Gastroesophageal sphincter (tissue), 3 donors: Measurements from ENCODE around the gene HGFAC.

Experiments
- CTCF ChIP-seq, 4 experiments: fragments of 200-600 bp in 2 of 4; fragments of 450-650 bp in 2 of 4; sonication (generic) in 1 of 4; IDR thresholded peaks; one replicate each; pipeline ENCODE4 v1.5.1; 2017 to 2019; ENCODE audit warnings: antibody characterized with exemption in 4 of 4, mild to moderate bottlenecking in 2 of 4, moderate library complexity in 2 of 4
- POLR2A ChIP-seq, 2 donors: fragments of 450-650 bp; IDR thresholded peaks; one replicate each; pipeline ENCODE4 v1.6.1; 2017; ENCODE audit warnings: antibody characterized with exemption in 2 of 2, mild to moderate bottlenecking in 2 of 2, moderate library complexity in 1 of 2
- POLR2AphosphoS5 ChIP-seq: sonication (generic); formaldehyde crosslinking; IDR thresholded peaks from one replicate; pipeline ENCODE4 v1.6.1; 2017; ENCODE audit warnings: antibody characterized with exemption

GRCh38 chr4:3469386-3470243 is 27.8 kb downstream of the HGFAC start:
- TF ChIP-seq POLR2AphosphoS5 = no peak
- TF ChIP-seq POLR2A (IDR thresholded peaks at IDR 0.05) = no peak
- no peak for TF ChIP-seq CTCF (IDR thresholded peaks at IDR 0.05)
